ENCODE measurements around the gene SPATA2L. TPM values are rescaled to one million over a fixed set of nuclear protein-coding genes. Genes with fewer than 3 reads are reported as not detected.
"Not testable (repeated sequence)": the region's sequence is repeated elsewhere in the genome, so short reads cannot be mapped to it uniquely, and the experiment has no call there.

The SPATA2L gene
- total RNA-seq, 2 donors from 2014 or later, result 17.8 to 18.4 TPM

DNA sequence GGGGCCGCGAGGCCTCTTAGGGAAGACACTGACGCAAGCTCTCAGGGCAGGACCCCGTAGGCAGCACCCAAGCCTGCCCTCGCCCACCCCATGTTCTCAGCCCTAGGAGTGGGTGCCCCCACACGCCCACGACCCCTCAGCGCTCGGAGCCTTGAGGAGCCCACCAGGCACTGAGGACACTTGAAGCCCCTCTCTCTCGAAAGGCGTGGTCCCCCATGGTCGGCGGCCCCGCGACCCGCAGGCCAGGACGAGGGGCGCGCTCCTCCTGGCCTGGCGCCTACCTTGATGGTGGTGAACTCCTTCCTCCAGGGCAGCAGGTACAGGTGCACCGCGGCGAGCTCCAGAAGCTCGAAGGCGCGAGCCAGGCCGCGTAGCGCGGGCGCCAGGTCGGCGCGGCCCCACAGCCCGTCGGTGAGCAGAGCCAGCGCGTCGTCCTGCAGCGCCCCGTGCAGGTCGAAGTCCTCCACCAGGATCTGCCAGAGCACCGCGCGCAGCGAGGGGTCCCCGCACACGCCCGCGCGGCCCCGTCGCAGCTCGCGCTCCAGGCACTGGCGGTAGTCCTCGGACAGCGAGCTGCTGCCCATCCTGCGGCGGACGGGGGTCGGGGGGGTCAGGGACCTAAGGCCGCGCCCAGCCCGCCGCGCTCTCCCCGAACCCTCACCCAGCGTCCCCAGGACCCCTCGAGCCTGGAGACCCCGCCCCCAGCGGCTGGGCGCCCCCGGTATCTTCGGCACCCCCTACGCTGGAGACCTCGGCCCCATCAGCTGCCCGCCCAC lies 668 bp downstream of the SPATA2L start:
- intact Hi-C loops (cut with DNase I), result no loop called here
- no peaks in the 10 kb centered on the region for H3K27me3 ChIP-seq
- no peak for TF ChIP-seq CTCF (IDR thresholded peaks at IDR 0.05)
- H3K9ac ChIP-seq (ENCODE audit: low read depth in 2 of 2, low read length in 2 of 2), result peak overlapping the region; percentile 84 to 96
- peak; percentile 70 for DNase-seq
- peak overlapping the region; percentile 89 for H3K27ac ChIP-seq
- H3K4me3 ChIP-seq, result peak overlapping the region; percentile 61
- H3K9me3 ChIP-seq, result no peaks in the 10 kb centered on the region
- H3K4me1 ChIP-seq, result peaks cover 8% of the 10 kb centered on the region
- H3K36me3 ChIP-seq, result no peaks in the 10 kb centered on the region

GRCh38 chr16:89700100-89700648 lies 1.3 kb downstream of the SPATA2L start:
- Histone ChIP-seq H3K4me3 (peak overlapping the region; percentile 61), H3K9ac (ENCODE audit: low read depth in 2 of 2, low read length in 2 of 2) (peak overlapping the region; percentile 84 to 96), H3K36me3 (no peaks in the 10 kb centered on the region), H3K27me3 (no peaks in the 10 kb centered on the region), H3K4me1 (peaks cover 8% of the 10 kb centered on the region), H3K27ac (peak overlapping the region; percentile 89), H3K9me3 (no peaks in the 10 kb centered on the region)
- DNase-seq, result peak; percentile 100
- intact Hi-C loops (cut with DNase I), result no loop called here
- peak; percentile 76 for TF ChIP-seq CTCF (IDR thresholded peaks at IDR 0.05)

DNA sequence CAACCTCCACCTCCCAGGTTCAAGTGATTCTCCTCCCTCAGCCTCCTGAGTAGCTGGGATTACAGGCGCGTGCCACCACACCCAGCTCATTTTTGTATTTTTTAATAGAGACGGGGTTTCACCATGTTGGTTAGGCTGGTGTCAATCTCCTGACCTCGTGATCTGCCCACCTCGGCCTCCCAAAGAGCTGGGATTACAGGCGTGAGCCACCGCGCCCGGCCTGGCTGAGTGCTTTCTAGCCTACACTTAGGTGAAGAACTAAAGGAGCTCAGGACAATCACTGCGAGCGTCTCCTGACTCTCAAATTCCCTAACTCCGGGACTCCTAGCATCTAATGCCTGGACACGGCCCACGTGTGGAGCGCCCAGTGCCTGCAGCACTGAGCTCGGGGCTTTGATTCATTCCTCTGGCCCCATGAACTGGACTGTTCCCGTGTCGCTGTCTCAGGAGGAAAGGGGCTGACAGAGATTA lies 1.8 kb downstream of the SPATA2L start:
- DNase-seq; H3K9me3 ChIP-seq; intact Hi-C loops (cut with DNase I); H3K4me1 ChIP-seq; H3K27me3 ChIP-seq; H3K36me3 ChIP-seq: not testable (repeated sequence)
- Histone ChIP-seq H3K4me3 (peak overlapping the region; percentile 10), H3K9ac (ENCODE audit: low read depth in 2 of 2, low read length in 2 of 2) (peak overlapping the region in 1 of 2 donors; percentile 46), H3K27ac (peak overlapping the region; percentile 28)

DNA sequence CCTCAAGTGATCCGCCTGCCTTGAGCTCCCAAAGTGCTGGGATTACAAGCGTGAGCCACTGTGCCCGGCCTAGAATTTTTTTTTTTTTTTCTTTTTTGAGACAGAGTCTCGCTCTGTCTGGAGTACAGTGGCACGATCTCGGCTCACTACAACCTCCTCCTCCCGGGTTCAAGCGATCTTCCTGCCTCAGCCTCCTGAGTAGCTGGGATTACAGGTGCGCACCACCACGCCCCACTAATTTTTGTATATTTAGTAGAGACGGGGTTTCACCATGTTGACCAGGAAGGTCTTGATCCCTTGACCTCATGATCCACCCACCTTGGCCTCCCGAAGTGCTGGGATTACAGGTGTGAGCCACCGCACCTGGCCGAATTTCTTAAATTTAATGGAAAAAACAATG lies 2.8 kb downstream of the SPATA2L start:
- DNase-seq; H3K27me3 ChIP-seq; H3K27ac ChIP-seq; H3K36me3 ChIP-seq; H3K9me3 ChIP-seq; H3K9ac ChIP-seq (ENCODE audit: low read depth in 2 of 2, low read length in 2 of 2); H3K4me1 ChIP-seq; H3K4me3 ChIP-seq; intact Hi-C loops (cut with DNase I): not testable (repeated sequence)

- DNase-seq, result peak; percentile 22
- no peak overlapping the region for H3K4me3 ChIP-seq
- no peak for TF ChIP-seq CTCF (IDR thresholded peaks at IDR 0.05)
- H3K4me1 ChIP-seq, result peaks cover 8% of the 10 kb centered on the region
- H3K27ac ChIP-seq, result no peak overlapping the region
- intact Hi-C loops (cut with DNase I), result no loop called here
- H3K9me3 ChIP-seq, result no peaks in the 10 kb centered on the region
- peaks cover 4% of the 10 kb centered on the region for H3K36me3 ChIP-seq
- no peaks in the 10 kb centered on the region for H3K27me3 ChIP-seq
- H3K9ac ChIP-seq (ENCODE audit: low read depth in 2 of 2, low read length in 2 of 2), result no peak overlapping the region
Observed at GRCh38 chr16:89697616-89698331, 3.7 kb downstream of the SPATA2L start.

- DNase-seq, result no peak
- Histone ChIP-seq H3K36me3 (peaks cover 7% of the 10 kb centered on the region), H3K9me3 (no peaks in the 10 kb centered on the region), H3K4me1 (peaks cover 8% of the 10 kb centered on the region), H3K27ac (no peak overlapping the region), H3K4me3 (no peak overlapping the region), H3K9ac (ENCODE audit: low read depth in 2 of 2, low read length in 2 of 2) (no peak overlapping the region), H3K27me3 (no peaks in the 10 kb centered on the region)
- intact Hi-C loops (cut with DNase I), result no loop called here
- no peak for TF ChIP-seq CTCF (IDR thresholded peaks at IDR 0.05)
Observed at GRCh38 chr16:89697161-89697615, 4.3 kb downstream of the SPATA2L start.
